Stimulated activated CD4-positive, alpha-beta T cell treated with anti-CD3 and anti-CD28 coated beads, Interleukin-4, amount 100 ng/mL, for 4 hours (primary cell): ENCODE results near the gene MRPS17.

Source experiments
- DNase-seq, 2 experiments: peaks; one replicate each; pipeline ENCODE4 v3.0.0-alpha.2; 2020

MRPS17 gene

GRCh38 chr7:55973747-55974250, 22.1 kb downstream of the MRPS17 start:
- DNase-seq = no peak

DNA sequence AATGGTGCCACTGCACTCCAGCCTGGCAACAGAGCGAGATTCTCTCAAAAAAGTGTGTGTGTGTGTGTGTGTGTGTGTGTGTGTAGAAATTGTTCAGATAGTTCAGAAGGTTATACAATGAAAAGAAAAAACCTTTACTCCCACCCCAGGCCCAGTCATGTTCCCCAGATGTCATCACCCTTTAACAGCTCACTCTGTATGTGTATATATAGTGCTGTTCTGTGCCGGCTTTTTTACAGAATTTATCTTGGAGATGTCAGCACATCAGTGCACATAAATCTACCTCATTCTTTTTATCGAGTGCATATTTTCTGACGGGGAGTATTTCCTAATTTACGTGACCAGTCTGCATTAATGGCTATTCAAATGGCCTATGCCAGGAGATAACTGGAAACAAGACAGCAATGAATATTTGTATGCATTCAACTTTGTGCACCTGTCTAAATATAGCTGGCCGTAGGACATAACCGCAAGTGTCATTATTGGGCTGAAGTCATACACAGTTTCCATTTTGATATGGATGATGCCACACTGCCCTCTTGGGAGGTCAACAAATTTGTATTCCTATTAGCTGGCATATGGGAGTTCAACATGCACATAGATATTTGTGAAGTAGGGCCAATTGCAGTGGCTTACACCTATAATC, 24.4 kb downstream of the MRPS17 start:
- no peak for DNase-seq

DNA sequence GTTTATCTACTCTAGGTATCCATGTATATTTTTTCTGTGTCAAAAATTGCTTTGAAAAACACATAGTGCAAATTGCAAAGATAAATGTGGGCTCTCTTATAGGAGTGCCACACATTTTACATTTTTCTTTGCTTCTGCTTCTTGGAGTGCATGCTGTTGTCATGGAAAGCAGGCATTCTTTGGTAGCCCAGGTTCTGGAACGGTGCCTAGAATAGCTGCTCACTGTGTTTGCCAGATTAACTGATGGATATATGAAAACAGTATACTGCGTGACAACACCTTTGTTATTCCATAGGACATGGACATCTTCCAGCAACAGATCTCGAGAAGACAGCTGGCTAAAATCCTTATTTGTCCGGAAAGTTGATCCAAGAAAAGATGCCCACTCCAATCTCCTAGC, 26.2 kb downstream of the MRPS17 start:
- DNase-seq = no peak

DNA sequence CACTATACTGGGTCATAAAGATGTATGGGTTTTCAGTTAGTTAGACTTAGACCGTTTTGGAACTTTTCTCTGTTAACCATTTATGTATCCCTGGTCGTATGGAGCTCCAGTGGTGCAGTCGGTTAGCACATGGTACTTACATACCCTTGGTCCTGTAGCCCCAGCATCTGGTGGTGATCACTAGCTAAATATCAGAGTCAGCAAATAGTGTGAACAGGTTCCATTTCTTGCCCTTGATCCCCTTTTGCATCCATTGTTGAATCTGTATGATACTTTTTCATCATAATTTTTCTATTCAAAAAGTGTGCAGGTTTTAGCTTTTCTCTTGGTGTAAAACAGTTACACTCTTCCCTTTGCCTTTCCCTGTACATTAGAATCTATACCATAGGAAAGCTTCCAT, 28.6 kb downstream of the MRPS17 start:
- no peak for DNase-seq

- no peak for DNase-seq
These were observed 31.9 kb downstream of the MRPS17 start for GRCh38 chr7:55983537-55983936.

DNA sequence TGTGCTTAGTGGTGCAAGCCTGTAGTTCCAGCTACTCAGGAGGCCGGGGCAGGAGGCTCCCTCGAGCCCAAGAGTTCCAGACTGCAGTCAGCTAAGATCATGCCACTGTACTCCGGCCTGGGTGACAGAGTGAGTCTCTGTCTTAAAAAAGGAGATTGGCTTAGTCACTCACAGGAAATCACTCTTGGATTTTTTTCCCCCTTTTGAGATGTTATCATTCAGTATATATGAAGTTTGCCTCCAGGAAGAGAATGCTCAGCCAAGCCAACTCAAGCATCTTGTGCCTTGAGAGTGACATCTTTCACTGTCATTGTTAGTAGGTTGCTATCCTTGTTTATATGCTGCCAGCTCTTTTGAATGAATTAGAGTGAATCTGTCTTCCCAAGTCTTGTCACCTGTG, 40.7 kb downstream of the MRPS17 start:
- DNase-seq = no peak

GRCh38 chr7:55996856-55997500, 45.3 kb downstream of the MRPS17 start:
- no peak for DNase-seq

DNA sequence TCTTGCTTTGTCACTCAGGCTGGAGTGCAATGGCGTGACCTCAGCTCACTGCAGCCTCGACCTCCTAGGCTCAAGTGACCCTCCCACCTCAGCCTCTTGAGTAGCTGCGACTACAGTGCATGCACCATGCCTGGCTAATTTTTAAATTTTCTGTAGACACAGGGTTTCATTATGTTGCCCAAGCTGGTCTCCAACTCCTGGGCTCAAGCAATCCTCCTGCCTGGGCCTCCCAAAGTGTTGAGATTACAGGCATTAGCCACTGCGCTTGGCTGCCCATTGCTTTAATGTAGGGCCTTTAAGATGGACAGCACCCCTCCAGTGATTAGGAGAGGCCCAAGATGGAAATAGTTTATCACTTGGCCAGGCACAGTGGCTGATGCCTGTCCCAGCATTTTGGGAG, 52.1 kb downstream of the MRPS17 start:
- DNase-seq = no peak
